Activated T-helper 2 cell treated with anti-CD3 and anti-CD28 coated beads, Interferon-gamma antibody, Interleukin-2, Interleukin-4, amounts not matched to agents 10 μg/mL and 5 μg/mL and 100 μg/mL, durations not matched to agents 14 hours and 24 hours and 36 hours (primary cell): ENCODE results near the gene CAPN2. TPM values are rescaled to one million over a fixed set of nuclear protein-coding genes. Genes with fewer than 3 reads are reported as not detected.

Source experiments
- DNase-seq: peaks from one replicate; pipeline ENCODE4 v3.0.0; 2021; ENCODE audit warnings: low spot score
- H3K27ac Mint-ChIP-seq: one replicate; pipeline ENCODE4 v1.8.0; 2021; ENCODE audit warnings: mixed read lengths
- H3K27me3 Mint-ChIP-seq: one replicate; pipeline ENCODE4 v1.8.0; 2021; ENCODE audit warnings: low read depth, mixed read lengths
- H3K36me3 Mint-ChIP-seq: one replicate; pipeline ENCODE4 v1.8.0; 2021; ENCODE audit warnings: low read depth, mixed read lengths
- H3K4me1 Mint-ChIP-seq: one replicate; pipeline ENCODE4 v1.8.0; 2021; ENCODE audit warnings: low read depth, mixed read lengths
- H3K4me3 Mint-ChIP-seq: one replicate; pipeline ENCODE4 v1.8.0; 2021; ENCODE audit warnings: low read depth, mild to moderate bottlenecking, moderate library complexity, mixed read lengths
- H3K9me3 Mint-ChIP-seq: one replicate; pipeline ENCODE4 v1.8.0; 2021; ENCODE audit warnings: mixed read lengths
- intact Hi-C: fragments of 100-400 bp; cut with micrococcal nuclease; formaldehyde crosslinking; loops from one replicate; pipeline ENCODE4 v1.15.1; 2023
- total RNA-seq: library from RNA; stranded (reverse); gene quantifications from 2 replicates; pipeline ENCODE4 v1.2.3, GENCODE V29; 2022

Gene CAPN2
- total RNA-seq, 1 donor from 2014 or later, result 91.3 TPM

DNA sequence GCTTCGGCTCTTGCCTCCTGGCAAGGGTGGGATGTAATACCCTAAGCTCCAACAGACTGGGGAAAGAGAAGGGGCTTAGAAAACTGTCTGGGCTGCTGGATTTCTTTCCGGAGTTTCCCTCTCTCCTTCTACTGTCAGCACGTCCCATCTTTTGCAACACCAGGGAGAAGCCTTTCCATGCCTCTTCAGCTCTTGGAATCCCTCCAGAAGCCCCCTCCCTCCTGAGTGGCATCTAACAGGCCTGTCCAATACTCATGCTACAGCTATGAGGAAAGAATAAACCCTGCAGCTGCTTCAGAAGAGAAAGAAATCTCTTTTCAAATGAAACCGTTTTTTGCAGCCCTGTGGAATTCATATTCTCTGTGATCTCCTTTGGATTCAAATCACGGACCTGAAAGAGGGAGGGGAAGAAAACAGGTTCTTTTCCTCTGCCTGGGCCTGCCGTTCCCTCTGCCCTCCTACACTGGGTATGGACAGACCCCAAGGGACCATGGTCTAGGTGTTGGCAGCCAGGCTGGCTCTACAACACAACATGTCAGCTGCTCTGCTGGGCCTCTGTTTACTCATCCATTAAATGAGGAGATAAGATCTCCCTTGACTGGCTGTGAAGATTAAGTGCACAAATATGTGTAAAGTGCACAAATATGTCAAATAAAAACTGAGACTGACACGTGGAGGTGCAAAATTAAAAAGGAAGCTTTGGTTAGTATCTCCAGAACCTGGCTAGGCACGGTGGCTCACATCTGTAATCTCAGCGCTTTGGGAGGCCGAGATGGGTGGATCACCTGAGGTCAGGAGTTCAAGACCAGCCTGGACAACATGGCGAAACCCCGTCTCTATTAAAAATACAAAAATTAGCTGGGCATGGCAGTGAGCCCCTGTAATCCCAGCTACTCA, 6.0 kb upstream of the CAPN2 start:
- Mint-ChIP-seq H3K27me3 (no peaks in the 10 kb centered on the region), H3K27ac (no peak overlapping the region), H3K4me1 (peaks cover 47% of the 10 kb centered on the region), H3K9me3 (no peaks in the 10 kb centered on the region), H3K4me3 (no peak overlapping the region), H3K36me3 (no peaks in the 10 kb centered on the region)
- DNase-seq, result no peak
- intact Hi-C loops, result loop anchor here (10.0 kb wide), 1 partner anchor 408 kb away; the partner anchor contains the start of gene FBXO28

DNA sequence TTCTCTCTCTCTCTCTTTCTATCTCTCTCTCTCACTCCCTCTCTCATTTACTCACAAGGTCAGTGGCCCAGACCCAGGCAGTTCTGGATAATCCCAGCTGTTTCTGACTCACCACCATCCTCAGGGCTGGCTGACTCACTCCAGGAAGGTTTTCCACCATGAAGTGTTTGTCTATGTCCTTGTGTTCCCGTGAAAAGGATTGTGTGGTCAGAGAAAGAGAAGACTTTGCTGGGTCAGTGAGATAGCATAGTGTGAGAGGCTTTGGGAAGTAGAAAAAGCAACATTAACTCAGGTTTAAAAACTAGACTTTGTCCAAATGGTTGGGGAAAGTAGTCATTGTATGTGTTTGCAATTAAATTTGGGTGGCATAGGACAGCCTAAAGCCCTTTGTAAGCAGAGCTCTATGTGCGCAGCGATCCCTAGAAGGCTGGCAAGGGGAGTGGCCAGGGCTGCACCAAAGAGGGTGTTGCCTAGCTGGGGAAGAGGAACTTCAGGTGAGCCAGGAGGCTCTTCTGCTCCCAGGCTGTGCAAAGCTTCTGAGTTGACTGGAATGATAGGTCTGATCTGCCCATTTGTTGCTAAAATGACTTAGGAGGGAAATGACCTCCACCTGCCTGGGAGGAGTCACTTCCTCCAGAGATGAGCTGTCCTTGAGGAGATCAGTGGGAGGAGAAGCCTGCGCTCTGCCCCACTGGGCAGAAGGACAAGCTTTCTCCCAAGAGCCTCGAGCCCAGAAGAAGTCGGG, 4.9 kb upstream of the CAPN2 start:
- DNase-seq, result no peak
- H3K36me3 Mint-ChIP-seq, result no peaks in the 10 kb centered on the region
- intact Hi-C loops, result loop anchor here (10.0 kb wide), 1 partner anchor 407 kb away; the partner anchor contains the start of gene FBXO28
- no peak overlapping the region for H3K4me3 Mint-ChIP-seq
- H3K4me1 Mint-ChIP-seq, result peaks cover 46% of the 10 kb centered on the region
- no peaks in the 10 kb centered on the region for H3K9me3 Mint-ChIP-seq
- no peak overlapping the region for H3K27ac Mint-ChIP-seq
- no peaks in the 10 kb centered on the region for H3K27me3 Mint-ChIP-seq

DNA sequence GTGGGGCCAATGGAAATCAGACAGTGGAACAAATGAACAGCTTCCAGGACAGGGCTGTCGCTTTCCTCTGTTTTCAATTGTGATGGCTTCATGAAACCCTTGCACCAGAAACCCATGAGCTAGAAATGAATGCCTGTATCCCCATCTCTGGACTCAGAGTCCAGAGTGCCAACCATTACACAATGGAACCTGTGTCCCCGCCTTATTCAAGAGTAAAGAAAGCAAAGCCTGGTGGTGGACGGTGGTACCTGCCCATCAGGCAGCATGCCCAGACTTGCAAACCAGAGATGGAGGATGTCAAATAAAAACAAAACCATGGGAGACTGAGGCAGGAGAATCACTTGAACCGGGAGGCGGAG, 4.4 kb upstream of the CAPN2 start:
- Mint-ChIP-seq H3K36me3 (no peaks in the 10 kb centered on the region), H3K9me3 (no peaks in the 10 kb centered on the region), H3K4me3 (no peak overlapping the region), H3K27me3 (no peaks in the 10 kb centered on the region), H3K27ac (no peak overlapping the region), H3K4me1 (peaks cover 41% of the 10 kb centered on the region)
- no peak for DNase-seq
- intact Hi-C loops, result loop anchor here (10.0 kb wide), 1 partner anchor 407 kb away; the partner anchor contains the start of gene FBXO28

DNA sequence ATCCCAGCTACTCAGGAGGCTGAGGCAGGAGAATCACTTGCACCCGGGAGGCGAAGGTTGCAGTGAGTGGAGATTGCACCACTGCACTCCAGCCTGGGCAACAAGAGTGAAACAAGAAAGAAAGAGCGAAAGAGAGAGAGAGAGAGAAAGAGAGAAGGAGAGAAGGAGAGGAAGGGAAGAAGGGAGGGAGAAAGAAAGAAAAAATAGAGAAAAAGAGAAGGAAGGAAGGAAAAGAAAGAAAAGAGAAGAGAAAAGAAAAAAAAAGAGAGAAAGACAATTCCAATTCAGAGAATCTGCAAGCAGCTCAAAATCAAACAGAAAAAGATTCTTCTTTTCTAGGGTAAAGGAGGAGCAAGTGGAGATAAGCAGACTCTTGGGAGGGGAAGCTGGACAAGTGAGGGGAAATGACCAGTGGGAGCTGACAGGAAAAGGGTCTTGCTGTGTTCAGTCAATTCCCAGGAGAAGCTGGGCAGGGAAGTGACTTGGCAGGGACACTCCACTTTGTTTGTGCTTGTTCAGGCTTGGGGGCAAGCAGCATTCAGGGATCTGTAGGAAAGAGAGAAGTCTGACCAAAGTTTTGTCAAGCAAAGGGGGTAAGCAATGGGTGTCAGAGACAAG, 3.6 kb upstream of the CAPN2 start:
- H3K9me3 Mint-ChIP-seq, result no peaks in the 10 kb centered on the region
- no peaks in the 10 kb centered on the region for H3K27me3 Mint-ChIP-seq
- DNase-seq, result no peak
- intact Hi-C loops, result loop anchor here (10.0 kb wide), 1 partner anchor 406 kb away; the partner anchor contains the start of gene FBXO28
- no peak overlapping the region for H3K27ac Mint-ChIP-seq
- H3K36me3 Mint-ChIP-seq, result peaks cover 1% of the 10 kb centered on the region
- no peak overlapping the region for H3K4me3 Mint-ChIP-seq
- H3K4me1 Mint-ChIP-seq, result peaks cover 38% of the 10 kb centered on the region

DNA sequence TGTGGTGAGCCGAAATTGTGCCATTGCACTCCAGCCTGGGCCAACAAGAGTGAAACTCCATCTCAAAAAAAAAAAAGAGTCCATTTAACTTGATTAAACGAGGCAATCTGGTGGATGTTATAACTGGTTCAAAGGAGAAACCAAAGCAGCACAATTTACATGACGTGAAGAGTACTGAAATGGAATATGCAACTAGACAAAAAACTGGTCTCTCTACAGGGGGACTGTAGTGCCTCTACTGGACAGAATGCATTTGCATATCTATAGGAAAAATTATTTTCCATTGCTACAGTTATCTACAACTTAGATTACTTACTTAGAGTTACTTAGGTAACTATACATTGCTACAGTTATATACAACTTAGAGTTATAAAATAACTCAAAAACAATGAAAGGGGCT, 2.7 kb upstream of the CAPN2 start:
- H3K27ac Mint-ChIP-seq, result no peak overlapping the region
- no peaks in the 10 kb centered on the region for H3K9me3 Mint-ChIP-seq
- no peak overlapping the region for H3K4me3 Mint-ChIP-seq
- intact Hi-C loops, result loop anchor here (10.0 kb wide), 1 partner anchor 405 kb away; the partner anchor contains the start of gene FBXO28
- H3K4me1 Mint-ChIP-seq, result peaks cover 42% of the 10 kb centered on the region
- DNase-seq, result no peak
- peaks cover 5% of the 10 kb centered on the region for H3K36me3 Mint-ChIP-seq
- H3K27me3 Mint-ChIP-seq, result no peaks in the 10 kb centered on the region

DNA sequence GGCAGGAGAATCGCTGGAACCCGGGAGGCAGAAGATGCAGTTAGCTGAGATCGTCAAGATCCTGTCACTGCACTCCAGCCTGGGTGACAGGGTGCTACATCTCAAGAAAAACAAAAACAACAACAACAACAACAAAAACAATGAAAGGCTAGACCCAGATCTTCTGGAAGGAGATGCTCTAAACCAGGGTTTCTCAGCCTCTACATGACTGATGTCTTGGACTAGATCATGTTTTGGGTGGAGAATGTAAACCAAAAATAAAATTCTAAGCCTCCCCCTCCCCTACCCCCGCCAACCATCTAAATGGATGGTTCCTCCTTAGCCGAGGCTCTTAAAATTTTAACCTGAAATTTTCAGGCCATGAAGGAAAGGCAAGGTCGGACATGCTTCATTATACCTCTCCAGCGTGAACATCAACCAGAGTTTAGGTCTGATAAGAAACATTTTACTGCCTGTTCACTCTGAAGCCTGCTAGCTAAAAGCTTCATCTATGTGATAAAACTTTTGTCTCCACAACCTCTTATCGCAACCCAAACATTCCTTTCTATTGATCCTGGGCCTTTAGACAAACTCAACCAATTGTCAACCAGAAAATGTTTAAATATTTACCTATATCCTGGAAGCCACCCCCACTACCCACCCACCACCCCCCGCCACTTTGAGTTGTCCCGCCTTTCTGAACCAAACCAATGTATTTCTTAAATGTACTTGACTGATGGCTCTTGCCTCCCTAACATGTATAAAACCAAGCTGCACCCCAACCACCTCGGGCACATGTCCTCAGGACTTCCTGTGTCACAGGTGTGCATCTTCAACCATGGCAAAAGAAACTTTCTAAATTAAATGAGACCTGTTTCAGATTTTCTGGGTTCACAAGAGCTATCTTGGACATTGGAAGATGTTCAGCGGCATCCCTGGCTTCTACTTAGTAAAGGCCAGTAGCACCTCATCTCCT, 1.9 kb upstream of the CAPN2 start:
- Mint-ChIP-seq H3K36me3 (peaks cover 5% of the 10 kb centered on the region), H3K9me3 (no peaks in the 10 kb centered on the region), H3K4me3 (no peak overlapping the region), H3K27ac (no peak overlapping the region), H3K27me3 (no peaks in the 10 kb centered on the region), H3K4me1 (peaks cover 46% of the 10 kb centered on the region)
- intact Hi-C loops, result no loop called here
- no peak for DNase-seq

DNA sequence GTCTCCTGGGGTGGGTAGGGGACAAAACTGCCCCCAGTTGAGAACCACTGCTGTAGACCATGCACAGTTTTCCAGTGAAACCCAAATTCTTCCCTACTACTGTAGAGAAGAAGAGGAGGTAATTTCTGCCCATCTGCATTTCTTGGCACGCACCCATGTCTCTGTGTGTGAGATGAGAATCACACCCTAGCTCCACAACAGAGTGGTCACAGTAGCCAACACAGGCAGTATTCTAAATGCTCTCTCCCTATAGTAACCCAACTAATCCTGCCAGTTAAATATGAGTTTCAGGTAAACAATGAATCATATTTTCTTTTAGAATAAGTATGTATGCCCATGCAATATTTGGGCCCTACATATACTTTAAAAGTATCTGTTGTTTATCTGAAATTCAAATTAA, 1.2 kb upstream of the CAPN2 start:
- Mint-ChIP-seq H3K4me3 (no peak overlapping the region), H3K9me3 (no peaks in the 10 kb centered on the region)

DNA sequence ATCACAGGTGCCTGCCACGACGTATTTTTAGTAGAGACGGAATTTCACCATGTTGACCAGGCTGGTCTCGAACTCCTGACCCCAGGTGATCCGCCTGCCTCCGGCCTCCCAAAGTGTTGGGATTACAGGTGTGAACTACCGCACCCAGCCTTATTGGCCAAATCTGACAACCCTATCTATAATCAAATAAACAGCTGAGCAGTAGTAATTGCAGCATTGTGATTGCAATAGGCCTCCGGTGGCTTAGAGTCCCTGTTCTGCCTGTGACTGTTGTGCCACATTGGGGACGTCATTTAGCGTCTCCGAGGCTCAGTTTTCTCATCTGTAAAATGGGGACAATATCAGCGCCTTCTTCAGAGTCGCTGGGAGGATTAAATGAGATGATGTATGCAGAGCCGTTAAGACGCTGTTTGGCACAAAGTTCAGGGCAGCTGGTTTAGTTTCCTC, 569 bp upstream of the CAPN2 start:
- Mint-ChIP-seq H3K27ac (no peak overlapping the region), H3K4me1 (peaks cover 55% of the 10 kb centered on the region)

More for the DNA sequence above, 1.2 kb upstream of the CAPN2 start:
- Mint-ChIP-seq H3K4me1 (peaks cover 53% of the 10 kb centered on the region), H3K27ac (no peak overlapping the region), H3K36me3 (peaks cover 5% of the 10 kb centered on the region), H3K27me3 (no peaks in the 10 kb centered on the region)
- intact Hi-C loops, result no loop called here
- DNase-seq, result no peak

DNA sequence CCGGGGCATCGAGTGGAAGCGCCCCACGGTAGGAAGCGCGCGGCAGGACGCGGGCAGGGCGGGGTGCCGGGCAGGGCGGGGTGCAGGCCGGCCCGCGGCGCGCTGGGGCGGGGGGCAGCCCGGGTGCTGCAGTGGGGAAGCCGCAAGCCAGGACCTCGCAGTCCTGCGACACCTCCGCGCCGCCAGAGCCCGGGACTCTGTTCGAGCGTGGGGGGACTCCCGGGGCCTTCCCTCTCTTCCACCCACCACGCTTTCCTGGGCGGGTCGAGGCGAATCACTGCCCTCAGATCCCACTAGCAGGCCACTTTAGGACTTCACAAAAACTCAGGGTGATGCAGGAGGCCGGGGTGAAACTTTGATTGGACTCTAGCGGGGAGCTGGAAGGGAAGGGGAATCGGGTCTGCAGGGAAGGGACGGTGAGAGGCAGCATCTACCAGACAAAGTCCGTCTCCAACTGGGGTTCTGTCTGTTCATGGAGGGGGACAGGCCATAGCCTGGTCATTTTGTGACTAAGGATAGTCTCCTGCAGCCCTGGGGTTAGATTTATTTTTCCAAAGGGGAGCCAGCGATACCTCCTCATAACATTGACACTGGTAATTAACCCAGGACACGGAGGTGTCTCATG, 623 bp downstream of the CAPN2 start:
- H3K27ac Mint-ChIP-seq, result peak overlapping the region; percentile 83
- DNase-seq, result peak; percentile 28
- H3K9me3 Mint-ChIP-seq, result no peaks in the 10 kb centered on the region
- no peaks in the 10 kb centered on the region for H3K27me3 Mint-ChIP-seq
- intact Hi-C loops, result loop anchor here (1.0 to 2.0 kb wide), 3 partner anchors 10 to 36 kb away; no protein-coding TSS in a partner anchor
- peak overlapping the region; percentile 78 for H3K4me3 Mint-ChIP-seq
- peaks cover 57% of the 10 kb centered on the region for H3K4me1 Mint-ChIP-seq
- H3K36me3 Mint-ChIP-seq, result peaks cover 16% of the 10 kb centered on the region

More for the DNA sequence above, 569 bp upstream of the CAPN2 start:
- DNase-seq, result no peak
- Mint-ChIP-seq H3K9me3 (no peaks in the 10 kb centered on the region), H3K36me3 (peaks cover 7% of the 10 kb centered on the region), H3K27me3 (no peaks in the 10 kb centered on the region), H3K4me3 (peak overlapping the region; percentile 52)
- intact Hi-C loops, result loop anchor here (1.0 to 2.0 kb wide), 3 partner anchors 8 to 38 kb away; no protein-coding TSS in a partner anchor

DNA sequence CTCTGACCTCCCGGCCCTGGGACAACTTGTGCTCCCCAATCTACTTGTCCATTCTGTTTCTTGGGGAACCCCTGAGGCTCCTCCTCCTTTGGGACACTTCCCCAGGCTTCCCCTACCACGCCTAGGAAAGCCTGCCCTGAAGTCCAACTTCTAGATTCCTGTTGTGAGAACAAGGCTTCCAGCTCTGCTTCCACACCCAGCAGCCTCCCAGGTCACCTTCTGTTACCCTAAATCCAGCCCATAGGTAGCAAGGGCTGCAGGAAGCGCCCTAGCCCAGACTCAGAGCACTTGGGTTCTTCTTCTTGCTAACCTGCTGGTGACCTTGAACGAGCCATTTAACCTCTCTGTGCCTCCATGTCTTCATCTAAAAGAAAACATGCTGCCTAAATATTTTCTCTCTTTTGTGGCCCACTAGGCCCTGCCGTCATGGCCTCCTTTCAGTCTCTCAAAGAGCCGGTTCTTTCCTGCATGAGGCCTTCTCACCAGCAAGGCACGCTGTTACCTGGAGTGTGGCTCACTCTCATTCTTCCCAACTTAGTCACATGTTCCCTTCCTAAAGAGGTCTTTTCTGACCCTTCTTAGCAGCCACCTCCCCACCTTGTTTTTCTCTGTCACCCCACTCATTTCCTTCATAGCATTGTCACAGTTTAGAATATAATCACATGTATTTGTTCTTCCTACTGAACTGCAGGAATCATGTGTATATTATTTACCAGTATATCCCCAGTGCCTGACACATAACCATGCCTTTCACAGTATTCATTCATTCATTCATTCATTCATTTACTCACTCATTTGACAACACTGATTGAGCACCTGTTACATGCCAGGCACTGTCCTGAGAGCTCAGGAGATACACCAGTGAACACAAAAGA, 1.4 kb downstream of the CAPN2 start:
- peaks cover 63% of the 10 kb centered on the region for H3K4me1 Mint-ChIP-seq
- H3K27ac Mint-ChIP-seq, result peak overlapping the region; percentile 83
- H3K27me3 Mint-ChIP-seq, result no peaks in the 10 kb centered on the region
- peak overlapping the region; percentile 78 for H3K4me3 Mint-ChIP-seq
- no peak for DNase-seq
- peaks cover 24% of the 10 kb centered on the region for H3K36me3 Mint-ChIP-seq
- no peaks in the 10 kb centered on the region for H3K9me3 Mint-ChIP-seq
- intact Hi-C loops, result loop anchor here (2.0 kb wide), 1 partner anchor 13 kb away; no protein-coding TSS in a partner anchor

DNA sequence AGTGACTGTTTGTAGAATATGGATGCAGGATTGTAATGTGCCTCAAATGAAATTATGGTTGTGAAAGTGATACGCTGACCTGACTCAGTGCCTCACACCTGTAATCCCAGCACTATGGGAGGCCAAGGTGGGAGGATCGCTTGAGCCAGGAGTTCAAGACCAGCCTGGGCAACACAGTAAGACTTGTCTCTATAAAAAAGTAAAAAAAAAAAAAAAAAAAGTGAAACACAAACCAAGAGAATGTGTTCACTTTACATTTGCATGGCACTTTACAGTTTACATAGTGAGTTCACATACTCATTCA, 2.0 kb downstream of the CAPN2 start:
- H3K9me3 Mint-ChIP-seq, result no peaks in the 10 kb centered on the region
- H3K4me3 Mint-ChIP-seq, result peak overlapping the region; percentile 78
- H3K27ac Mint-ChIP-seq, result peak overlapping the region; percentile 83
- H3K27me3 Mint-ChIP-seq, result no peaks in the 10 kb centered on the region
- H3K4me1 Mint-ChIP-seq, result peaks cover 63% of the 10 kb centered on the region
- intact Hi-C loops, result no loop called here
- no peak for DNase-seq
- peaks cover 30% of the 10 kb centered on the region for H3K36me3 Mint-ChIP-seq
